Hematopoietic multipotent progenitor cell treated with erythropoietin and hydrocortisone succinate and interleukin-3 and kit ligand, for 6 days (in vitro differentiated cells): ENCODE data around the gene SSMEM1.
"Not testable (repeated sequence)": the region's sequence is repeated elsewhere in the genome, so short reads cannot be mapped to it uniquely, and the experiment has no call there.

ENCODE experiments used
- DNase-seq: peaks from one replicate; pipeline ENCODE4 v3.0.0-alpha.2; 2015

SSMEM1 gene, protein sequence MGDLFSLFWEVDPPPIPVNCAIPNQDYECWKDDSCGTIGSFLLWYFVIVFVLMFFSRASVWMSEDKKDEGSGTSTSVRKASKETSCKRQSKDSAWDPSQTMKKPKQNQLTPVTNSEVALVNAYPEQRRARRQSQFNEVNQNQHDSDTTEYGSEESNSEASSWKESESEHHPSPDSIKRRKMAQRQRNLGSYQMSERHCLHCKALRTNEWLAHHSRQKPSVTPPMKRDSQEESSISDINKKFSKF

DNA sequence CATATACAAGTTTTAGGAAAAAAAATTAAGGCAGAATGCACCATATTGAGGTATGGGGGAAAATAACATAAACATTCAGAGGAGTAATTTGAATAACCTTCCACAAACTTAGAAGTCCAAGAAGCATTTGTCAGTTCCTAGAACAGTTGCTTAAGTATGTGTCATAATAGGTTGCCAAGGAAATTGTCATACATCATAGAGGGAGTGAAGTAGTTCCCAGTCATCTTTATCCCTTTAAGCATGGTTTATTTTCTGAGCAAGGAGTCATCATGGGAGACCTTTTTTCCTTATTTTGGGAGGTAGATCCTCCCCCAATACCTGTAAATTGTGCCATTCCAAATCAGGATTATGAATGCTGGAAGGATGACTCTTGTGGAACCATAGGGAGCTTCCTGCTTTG lies at the start of gene SSMEM1:
SSMEM1 (plus strand) TSS at position 219 of the 400 bp plus-strand sequence; CDS start at position 270, 51 bp downstream.
- peak; percentile 18 for DNase-seq

- DNase-seq = no peak
Measured at GRCh38 chr7:130160023-130160422, 47.6 kb upstream of the SSMEM1 start.

DNA sequence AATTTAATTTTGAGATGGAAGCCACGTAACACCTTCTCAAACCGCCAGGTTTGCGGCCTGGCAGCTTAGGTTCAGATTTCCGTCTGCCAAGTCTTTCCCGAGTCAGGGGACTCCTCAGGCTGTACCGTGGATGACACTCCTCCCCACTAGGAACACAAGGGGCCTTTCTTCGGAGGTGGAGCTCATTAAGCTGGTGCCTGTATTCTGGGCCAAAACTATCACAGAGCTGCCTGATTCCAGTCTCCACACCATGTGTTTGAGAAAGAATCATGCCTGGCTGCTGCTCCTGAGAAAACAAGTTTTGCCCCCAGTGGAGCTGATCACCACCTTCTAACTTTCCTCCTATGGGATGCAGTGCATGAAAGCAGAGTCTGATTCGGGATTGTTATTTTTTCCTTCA lies 47.2 kb upstream of the SSMEM1 start:
- DNase-seq = no peak

DNA sequence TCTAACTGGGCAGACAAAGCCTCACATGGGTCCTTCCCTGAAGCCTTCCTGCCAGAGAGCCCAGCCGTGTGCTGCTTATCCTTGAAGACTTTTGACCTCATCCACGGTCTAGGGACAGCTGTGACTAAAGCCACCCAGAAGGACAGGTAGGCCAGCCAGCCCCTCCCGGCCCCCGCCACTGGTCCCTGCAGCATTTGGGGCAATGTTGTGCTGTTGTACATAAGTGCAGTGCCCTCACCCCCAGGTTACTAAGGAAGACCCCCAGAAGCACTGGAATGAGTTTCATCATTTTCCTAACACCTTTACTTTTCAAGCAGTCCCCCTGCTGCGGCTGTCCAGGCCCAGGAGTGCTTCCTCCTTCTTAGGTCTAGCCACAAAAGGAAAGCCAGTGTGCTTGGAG lies 45.5 kb upstream of the SSMEM1 start:
- no peak for DNase-seq

DNA sequence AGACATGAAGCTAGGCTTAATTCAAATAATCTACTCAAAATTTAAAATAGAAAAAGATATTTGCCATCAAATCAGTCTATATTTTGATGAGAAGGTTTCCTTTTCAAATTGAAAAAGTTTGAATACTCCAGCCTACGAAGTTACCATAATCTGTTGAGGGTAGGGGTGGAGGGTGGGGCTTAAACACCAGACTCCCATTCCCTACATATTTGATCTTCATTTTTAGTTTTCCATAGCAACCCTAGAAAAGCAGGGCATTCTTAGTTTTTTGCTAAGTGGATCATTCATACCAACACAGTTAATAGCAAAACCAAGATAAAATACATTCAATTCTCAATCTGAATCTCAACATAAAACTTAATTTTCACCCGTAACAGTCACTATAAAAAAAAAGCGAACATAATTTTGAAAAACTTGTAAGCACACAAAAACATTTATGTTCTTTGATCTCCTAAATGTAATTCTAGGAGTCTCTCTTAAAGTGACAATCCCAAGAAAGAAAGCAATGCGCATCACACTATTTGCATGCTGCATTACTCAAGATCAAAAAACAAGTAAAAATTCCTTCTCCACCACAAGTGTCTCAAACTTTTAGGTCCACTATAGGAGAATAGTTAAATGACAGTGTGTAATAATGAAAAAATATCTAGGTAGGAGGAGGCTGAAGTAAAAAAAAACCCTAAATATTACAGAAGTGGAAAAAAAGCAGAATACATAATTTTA lies 33.3 kb upstream of the SSMEM1 start:
- DNase-seq = no peak

DNA sequence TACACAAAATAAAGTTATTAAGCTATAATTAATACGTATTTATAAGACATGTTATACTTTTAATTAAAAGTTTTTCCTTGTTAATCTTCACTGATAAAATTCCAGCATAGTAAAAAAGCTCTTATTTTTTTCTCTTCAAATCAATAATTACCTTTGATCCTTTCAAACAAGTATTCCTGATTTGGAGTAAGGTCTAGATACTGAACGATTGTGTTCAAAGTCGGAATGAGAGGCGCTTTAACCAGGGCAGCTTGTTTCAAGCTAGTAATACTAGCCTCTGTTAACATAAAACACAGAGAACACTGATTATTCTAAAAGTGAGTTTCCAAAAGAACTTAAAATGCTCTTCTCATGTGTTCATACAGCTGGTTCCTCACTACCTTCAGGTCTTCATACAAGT lies 29.4 kb upstream of the SSMEM1 start:
- DNase-seq = no peak

DNA sequence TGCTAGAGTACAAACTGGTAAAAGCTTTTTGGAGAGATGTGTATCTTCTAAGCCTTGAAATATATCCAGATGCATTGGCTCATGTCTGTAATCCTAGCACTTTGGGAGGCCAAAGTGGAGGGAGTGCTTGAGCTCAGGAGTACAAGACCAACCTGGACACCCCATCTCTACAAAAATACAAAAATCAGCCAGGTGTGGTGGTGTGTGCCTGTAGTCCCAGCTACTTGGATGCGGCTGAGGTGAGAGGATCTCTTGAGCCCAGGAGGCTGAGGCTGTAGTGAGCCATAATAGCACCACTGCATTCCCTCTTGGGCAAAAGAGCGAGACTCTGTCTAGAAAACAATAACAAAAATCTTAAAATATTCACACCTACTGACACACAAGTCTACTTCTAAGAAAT lies 28.0 kb upstream of the SSMEM1 start:
- no peak for DNase-seq

GRCh38 chr7:130180571-130181262 lies 26.9 kb upstream of the SSMEM1 start:
- no peak for DNase-seq

DNA sequence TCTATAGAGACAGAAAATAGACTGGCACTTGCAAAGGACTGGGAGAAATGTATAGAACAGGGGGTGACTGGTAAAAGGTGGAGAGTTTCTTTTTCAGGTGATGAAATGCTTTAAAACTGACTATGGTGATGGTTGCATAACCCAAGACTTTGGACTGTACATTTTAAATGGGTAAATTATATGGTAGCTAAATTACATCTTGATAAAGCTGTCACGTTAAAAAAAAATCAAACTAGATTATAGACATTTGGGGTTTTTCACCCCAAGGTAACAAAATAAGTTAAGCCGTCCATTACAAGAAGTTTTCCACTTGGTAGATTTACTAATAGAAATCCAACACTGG lies 26.4 kb upstream of the SSMEM1 start:
- DNase-seq = no peak

- DNase-seq = no peak
Measured at GRCh38 chr7:130182990-130183389, 24.7 kb upstream of the SSMEM1 start.

DNA sequence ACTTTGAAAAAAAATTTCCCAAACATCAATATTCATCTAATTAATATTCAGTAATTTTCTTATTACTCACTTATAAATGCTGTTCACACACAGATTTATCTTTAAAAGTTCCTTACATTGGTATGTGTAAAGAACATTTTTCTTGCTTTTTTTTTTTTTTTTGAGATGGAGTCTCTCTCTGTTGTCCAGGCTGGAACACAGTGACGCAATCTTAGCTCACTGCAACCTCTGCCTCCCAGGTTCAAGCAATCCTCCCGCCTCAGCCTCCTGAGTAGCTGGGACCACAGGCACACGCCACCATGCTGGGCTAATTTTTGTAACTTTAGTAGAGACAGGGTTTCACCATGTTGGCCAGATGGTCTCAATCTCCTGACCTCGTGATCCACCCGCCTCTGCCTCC lies 23.3 kb upstream of the SSMEM1 start:
- DNase-seq = not testable (repeated sequence)

GRCh38 chr7:130187360-130187759 lies 20.3 kb upstream of the SSMEM1 start:
- peak; percentile 32 for DNase-seq

- no peak for DNase-seq
Measured at GRCh38 chr7:130189343-130189742, 18.3 kb upstream of the SSMEM1 start.

DNA sequence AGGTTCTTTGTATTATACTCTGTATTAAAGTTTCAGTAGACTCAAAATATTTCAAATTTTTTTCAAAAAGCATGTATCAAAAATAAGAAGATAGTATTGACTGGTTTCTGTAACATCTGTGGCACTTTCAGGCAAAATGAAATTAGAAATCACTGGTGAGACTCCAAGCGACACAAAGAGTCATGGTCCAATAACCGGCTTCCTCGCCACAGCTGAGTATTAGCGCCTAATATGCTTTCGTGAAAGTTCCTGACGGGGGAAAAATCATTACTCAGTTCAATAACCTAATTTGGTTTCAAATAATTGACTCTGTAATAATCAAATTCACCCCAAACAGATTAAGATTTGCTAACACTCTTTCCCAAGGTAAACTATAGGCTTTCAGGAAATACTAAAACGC lies 15.9 kb upstream of the SSMEM1 start:
- no peak for DNase-seq

GRCh38 chr7:130195396-130195795 lies 12.3 kb upstream of the SSMEM1 start:
- no peak for DNase-seq

DNA sequence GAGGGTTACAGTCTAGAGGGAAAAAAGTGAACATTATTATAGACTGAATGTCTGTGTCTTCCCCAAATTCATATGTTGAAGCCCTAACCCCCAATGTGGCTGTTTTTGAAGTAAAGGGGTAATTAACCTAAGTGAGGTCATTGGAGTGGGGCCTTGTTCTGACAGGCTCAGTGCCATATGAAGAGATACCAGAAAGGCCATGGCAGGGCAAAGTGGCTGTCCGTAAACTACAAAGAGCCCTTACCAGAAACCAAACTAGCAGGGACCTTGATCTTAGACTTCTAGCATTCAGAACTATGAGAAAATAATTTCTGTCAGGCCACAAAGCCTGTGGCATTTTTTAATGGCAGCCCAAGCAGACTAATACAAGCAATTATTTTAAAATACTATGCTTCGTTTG lies 11.2 kb upstream of the SSMEM1 start:
- DNase-seq = no peak

- no peak for DNase-seq
Measured at GRCh38 chr7:130197094-130197493, 10.6 kb upstream of the SSMEM1 start.

DNA sequence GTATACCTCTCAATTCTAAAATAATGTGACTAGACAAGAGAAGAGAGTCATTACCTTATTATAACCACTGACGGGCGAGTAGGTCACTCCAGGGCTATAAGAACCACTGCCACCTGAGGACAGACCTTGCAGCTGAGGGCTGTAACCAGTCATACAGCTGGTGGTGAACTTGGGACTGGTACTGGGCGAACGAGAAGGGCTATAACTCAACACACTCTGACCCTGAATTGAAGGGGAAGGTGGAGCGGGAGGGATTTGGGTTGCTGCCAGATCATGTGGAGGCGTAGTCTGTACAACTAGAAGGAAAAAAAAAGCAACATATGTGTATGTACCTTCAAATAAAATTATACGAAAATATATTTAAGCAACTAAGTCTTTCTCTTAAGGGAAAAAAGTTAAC lies 5.9 kb upstream of the SSMEM1 start:
- DNase-seq = peak; percentile 45

DNA sequence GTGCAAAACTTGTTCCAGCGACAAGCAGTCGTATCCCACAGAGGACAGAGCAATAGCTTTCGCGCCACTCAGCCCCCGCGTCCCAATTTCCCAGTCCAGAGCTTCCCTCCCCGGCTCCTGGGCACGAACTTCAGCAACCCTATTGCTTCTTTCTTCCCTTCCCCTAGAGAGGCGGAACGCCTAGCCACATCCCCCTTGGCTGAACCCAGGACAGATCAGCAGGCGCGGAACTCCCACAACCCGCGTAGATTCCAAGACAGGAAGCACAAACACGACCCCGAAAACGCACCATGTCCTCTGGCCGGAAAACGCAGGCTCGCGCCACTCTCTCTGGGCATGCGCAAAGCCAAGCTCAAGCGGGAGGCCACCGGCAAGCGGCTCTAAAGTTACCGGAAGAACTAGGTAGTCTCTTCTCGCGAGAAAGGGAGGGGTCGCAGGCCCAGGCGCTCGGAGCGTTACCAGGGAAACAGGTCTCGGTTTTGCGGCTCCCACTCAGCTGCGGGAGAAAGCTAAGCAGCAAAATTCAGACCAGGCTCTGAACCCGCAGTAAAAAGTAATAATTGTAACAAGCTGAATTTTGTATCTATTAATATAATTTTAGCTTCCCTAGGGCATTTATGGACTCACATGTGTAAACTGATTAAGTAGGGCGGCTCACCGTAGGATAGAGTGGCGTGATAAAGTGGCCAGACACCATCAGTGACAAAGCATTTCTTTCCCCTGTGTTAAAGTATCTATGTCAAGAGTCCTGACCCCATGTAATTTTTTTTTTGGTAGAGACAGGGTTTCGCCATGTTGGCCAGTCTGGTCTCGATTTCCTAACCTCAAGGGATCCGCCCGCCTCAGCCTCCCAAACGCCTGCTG lies 2.3 kb upstream of the SSMEM1 start, which contains the start of gene TMEM209:
TMEM209 (minus strand) TSS at position 323 of the 864 bp plus-strand sequence; CDS start at position 292, 31 bp downstream.
- DNase-seq = peak; percentile 99

DNA sequence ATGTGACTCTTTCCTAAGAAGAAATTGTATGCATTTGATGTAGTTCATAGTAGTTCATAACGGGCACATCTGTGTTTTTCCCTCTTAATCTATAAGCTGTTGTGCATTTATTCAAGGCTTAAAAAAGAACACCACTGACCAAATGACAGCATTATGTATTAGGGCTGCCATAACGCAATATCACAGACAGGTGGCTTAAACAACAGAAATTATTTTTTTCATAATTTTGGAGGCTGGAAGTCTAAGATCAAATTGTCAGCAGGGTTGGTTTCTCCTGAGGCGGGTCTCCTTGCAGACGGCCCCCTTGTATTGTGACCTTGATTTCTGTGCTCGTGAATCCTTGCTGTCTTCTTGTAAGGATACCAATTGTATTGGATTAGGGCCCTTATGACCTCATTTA lies 627 bp upstream of the SSMEM1 start:
- DNase-seq = peak; percentile 39

DNA sequence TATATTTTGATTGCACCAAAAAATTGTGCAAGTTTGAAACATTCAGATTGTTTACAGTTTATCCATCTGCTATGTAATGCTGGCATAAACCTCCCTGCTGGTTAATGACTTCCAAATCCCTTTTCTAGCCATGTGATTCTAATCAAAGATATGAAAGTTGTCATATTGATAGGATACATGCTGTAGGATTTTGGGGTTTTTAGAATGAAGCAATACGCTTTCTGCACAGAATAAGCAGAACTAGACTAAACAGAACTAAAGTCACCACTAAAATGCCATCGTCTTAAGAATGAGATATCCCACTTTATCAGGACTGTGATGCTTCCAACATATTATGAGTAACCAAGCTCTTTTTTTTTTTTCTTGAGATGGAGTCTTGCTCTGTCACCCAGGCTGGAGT lies 856 bp downstream of the SSMEM1 start:
- DNase-seq = no peak

- DNase-seq = no peak
Measured at GRCh38 chr7:130210181-130210935, 2.7 kb downstream of the SSMEM1 start.
